ENCODE data around the gene RFC2.
"Not testable (repeated sequence)": the region's sequence is repeated elsewhere in the genome, so short reads cannot be mapped to it uniquely, and the experiment has no call there.

Gene RFC2

DNA sequence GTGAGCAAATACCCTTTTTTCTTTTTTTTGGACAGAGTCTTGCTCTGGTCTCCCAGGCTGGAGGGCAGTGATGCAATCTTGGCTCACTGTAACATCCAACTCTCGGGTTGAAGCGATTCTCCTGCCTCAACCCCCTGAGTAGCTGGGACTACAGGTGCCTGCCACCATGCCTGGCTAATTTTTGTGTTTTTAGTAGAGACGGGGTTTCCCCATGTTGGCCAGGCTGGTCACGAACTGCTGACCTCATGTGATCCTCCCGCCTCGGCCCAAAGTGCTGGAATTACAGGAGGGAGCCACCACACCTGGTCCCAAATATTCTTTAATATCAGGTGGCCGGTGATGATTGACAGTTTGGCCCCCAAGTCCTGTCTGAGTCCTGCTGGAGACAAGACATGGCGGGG, 37.8 kb downstream of the RFC2 start:
- no peak for DNase-seq

DNA sequence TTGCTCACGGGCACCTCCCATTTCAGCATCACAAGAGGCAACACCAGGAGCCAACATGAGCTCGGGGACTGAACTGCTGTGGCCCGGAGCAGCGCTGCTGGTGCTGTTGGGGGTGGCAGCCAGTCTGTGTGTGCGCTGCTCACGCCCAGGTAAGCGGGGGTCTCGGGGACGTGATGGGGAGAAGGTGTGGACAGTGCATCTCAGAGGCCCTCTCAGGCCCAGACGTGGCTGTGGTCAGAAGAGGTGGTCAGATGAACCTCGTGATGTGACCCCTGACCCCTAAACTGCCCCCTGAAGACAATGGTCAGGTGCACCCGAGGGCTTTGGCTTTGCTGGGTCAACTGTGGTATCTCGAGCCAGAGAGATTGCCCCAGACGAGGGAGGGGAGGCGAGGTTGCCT, 38.3 kb downstream of the RFC2 start:
- no peak for DNase-seq

DNA sequence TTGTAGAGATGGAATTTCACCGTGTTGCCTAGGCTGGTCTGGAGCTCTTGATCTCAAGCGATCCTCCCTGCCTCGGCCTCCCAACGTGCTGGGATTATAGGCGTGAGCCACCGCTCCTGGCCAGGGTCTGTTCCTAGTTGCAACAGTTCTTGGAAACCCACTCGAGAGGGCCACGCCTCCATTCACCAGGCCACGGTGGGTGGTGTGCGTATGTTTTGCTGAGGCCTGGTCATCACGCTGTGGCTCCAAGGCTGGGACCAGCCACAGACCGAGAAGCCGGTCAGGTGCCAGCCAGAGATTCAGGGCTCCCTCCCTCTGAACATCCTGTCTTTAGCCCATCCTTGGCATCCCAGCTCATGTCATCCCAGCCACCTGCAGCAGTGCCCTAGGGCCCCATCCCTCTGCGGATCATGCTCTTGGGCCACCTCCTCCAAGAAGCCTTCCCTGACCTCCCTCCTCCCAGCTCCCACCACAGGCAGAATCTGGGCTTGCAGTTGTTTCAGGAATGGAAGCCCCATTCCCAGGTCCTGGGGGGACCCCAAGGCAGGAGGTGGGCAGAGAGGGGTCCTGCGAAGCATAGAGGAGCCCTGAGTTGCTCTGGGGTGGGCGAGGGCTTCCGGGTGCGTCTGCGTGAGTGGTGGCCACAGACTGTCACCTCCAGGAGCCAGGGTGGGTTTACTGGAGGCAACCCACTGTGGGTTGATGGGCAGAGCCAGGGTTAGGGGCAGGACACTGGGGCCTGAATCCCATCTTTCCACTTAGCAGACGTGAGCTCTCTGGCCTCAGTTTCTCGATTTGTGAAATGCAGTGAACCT, 39.2 kb downstream of the RFC2 start:
- no peak for DNase-seq

DNA sequence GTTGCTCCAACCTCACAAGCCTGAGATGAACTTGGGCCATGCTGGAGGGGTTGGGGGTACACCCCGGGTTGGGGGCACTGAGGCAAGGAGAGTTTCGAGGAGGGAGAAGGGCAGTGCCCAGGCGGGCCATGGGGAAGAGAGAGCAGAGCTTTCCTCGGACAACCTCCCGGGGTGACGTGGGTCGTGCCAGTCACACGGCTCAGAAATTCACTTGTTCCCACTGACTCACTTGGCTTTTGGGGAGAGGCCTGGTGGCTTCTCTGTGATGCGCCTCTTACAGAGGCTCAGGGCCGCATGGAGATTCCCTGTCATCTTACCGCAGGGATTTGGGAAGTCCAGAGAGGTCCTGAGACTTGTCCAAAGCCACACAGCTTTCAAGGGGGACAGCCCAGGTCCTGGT, 41.5 kb downstream of the RFC2 start:
- no peak for DNase-seq

DNA sequence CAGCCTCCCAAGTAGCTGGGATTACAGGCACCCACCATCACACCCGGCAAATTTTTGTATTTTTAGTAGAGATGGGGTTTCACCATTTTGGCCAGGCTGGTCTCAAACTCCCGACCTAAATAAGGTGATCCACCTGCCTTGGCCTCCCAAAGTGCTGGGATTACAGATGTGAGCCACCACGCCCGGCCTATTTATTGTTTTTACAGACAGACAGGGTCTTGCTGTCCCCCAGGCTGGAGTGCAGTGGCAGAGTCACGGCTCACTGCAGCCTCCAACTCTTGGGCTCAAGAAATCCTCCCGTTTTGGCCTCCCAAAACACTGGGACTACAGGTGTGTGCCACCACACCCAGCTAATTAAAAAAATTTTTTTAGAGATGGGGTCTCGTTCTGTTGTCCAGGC, 46.0 kb downstream of the RFC2 start:
- DNase-seq: not testable (repeated sequence)

DNA sequence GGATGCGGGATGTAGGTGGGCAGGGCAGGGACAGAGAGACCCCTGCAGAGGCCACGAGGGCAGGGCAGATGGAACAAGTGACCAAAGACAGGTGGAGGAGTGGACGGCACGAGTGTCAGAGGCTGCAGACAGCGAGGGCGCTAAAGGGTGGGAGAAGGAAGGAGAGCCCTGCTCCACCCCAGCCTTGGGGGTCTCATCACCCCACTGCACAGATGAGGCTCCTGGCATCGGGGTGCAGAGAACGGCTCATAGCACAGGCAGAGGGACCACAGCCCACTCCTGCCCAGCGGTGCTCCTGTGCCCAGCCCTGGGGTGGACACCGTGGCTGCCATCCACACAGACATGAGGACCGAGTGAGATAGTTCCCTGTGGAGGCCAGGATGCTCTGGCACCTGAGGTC, 46.6 kb downstream of the RFC2 start:
- no peak for DNase-seq

DNA sequence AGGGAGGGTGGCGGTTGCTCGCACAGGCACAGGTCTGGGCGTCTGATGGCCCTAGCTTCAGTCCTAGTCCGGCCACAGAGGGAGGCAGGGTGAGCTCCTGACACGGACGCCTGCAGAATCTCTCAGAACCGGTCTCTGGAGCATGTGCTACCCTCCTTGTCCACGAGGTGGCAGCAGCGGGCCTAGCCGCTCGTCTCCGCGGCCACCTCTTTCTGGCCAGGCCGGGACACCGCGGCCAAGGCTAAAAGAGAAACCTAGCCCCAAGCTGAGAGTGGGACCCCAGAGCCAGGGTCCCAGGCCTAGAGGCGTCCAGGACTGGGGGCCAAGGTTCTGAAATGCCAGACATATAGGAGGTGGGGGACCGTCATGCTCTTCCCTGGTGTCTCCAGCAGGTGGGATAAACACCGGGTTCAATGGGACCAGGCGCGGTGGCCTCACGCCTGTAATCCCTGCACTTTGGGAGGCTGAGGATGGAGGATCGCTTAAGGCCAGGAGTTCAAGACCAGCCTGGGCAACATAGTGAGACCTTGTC, 47.5 kb downstream of the RFC2 start:
- DNase-seq: peak; percentile 52

DNA sequence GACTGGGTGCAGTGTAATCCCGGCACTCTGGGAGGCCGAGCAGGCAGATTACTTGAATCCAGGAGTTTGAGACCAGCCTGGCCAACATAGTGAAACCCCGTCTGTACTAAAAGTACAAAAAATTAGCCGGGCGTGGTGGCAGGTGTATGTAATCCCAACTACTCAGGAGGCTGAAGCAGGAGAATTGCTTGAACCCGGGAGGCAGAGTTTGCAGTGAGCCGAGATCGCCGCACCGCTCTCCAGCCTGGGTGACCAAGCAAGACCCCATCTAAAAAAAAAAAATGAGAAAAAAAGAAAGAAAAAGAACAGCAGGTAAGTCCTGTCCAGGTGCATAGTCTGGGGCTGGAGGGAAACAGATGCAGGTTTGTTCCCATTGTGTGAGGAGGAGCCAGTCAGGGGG, 48.1 kb downstream of the RFC2 start:
- DNase-seq: not testable (repeated sequence)

DNA sequence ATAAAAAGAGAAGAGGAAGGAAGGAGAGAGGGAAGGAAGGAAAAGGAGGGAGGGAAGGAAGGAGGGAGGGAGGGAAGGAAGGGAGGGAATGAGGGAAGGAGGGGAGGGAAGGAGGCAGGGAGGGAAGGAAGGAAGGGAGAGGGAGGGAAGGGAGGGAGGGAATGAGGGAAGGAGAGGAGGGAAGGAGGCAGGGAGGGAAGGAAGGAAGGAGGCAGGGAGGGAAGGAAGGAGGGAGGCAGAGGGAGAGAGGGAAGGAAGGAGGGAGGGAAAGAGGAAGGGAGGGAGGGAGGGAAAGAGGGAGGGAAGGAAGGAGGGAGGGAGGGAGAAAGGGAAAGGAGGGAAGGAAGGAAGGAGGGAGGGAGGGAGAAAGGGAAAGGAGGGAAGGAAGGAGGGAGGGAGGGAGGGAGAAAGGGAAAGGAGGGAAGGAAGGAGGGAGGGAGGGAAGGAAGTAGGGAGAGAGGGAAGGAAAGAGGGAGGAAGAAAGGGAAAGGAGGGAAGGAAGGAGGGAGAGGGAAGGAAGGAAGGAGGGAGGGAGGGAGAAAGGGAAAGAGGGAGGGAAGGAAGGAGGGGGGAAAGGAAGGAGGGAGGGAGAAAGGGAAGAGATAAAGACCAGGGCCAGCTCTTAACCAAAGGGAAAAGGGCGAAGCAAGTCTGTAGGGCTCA, 50.1 kb downstream of the RFC2 start:
- DNase-seq: no peak

DNA sequence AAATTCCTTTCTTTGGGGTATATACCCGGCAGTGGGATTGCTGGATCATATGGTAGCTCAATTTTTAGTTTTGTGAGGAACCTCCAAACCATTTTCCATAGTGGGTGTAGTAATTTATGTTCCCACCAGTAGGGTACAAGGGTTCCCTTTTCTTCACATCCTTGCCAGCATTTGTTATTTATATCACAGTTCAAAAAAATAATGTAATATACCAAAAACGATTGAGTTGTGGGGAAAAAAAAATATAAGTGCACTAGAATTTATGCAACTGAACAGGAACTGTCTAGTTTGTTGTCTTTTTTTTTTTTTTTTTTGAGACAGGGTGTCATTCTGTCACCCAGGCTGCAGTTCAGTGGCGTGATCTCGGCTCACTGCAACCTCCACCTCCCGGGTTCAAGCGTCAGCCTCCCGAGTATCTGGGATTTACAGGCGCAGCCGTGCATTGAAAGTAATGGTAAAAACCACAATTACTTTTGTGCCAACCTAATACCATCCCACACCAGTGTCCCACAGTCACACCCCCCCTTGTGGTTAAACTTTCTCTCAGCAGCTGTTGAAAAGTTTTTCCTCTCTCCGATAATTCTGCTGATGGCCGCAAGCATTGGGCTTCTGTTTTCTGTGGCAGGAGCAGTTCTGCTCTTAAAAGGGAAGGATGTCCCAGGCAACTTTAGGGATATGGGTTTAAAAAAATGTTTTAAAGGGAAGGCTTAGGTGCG, 51.2 kb downstream of the RFC2 start:
- DNase-seq: peak; percentile 54

DNA sequence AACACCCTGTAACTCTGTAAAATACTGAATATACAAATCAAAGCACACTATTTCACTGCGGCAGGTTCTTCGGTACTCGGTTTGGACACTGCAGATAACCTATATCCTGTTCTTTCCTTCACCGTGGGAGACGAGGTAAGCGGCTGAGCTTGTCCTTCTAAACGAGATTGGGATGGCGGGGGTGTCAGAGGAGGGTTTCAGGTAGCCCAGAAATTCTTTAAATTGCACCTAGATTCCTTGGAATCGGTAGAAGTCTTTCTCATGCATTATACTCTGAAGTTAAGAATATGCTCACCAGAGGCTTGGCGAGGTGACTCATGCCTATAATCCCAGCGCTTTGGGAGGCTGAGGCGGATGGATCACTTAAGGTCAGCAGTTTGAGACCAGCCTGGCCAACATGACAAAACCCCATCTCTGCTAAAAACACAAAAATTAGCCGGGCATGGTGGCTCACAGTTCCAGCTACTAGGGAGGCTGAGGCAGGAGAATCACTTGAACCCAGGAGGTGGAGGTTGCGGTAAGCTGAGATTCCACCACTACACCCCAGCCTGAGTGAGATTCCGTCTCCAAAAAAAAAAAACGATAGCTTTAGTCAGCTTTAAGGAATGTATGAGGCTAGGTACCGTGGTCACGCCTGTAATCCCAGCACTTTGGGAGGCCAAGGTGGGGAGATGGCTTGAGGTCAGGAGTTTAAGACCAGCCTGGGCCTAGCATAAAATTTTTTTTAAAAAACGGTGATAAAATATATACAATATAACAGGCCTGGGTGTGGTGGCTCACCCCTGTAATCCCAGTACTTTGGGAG, 54.4 kb downstream of the RFC2 start:
- peak; percentile 55 for DNase-seq

DNA sequence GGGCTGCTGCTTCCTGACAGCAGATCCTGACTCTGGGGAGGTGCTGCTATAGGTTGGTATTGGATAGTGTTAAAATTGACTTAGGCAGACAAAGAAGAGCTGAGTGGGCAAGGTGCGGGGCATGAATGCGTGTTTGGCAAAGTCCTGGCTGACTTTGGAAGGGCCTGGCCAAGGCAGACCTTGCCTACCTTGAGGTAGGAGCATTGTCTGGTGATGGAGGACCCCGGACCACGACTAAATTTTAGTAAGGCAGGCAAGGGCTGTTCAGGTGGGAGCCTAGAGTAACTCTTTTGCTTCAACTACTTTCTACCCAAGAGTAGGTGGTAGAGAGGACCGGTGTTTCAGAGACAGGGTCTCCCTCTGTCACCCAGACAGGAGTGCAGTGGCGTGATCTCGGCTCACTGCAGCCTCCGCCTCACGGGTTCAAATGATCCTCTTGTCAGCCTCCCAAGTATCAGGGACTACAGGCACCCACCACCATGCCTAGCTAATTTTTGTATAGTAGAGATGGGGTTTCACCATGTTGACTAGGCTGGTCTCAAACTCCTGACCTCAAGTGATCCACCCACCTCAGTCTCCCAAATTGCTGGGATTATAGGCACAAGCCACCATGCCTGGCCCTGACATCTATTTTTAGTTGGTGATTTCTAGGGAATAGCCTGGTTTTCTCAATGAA, 56.6 kb downstream of the RFC2 start:
- DNase-seq: no peak

DNA sequence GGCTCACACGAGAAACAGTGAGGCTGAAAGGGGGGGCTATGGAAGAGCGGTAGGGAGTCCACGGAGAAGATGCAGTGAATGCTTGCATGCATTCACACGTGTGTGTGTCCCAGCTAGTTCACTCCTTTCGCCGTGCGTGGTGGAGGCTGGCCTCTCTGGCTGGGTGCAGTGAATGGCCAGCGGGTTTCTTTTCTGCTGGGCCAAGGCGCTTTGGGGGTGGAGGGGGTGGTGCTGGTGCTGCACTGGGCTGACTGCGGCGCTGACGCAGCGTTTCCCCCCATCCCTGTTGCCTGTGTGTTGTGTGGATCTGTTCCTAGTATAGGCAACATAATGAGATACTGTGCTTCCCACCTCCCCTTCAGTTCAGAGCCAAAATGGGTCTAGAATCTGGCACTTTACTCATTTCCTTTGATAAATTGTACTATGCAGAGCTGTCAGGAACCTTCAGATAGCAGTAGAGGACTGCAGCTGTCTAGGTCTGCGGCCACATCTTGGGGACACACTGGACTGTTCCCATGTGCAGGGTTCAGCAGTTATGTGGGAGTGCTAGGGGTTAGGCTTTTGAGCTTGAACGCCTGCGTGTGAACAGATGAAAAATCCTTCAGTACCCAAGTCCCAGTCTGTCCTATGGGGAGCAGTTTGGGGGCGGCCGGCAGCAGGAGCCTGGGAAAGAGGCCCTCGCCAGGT, 58.1 kb downstream of the RFC2 start:
- DNase-seq: not testable (repeated sequence)

DNA sequence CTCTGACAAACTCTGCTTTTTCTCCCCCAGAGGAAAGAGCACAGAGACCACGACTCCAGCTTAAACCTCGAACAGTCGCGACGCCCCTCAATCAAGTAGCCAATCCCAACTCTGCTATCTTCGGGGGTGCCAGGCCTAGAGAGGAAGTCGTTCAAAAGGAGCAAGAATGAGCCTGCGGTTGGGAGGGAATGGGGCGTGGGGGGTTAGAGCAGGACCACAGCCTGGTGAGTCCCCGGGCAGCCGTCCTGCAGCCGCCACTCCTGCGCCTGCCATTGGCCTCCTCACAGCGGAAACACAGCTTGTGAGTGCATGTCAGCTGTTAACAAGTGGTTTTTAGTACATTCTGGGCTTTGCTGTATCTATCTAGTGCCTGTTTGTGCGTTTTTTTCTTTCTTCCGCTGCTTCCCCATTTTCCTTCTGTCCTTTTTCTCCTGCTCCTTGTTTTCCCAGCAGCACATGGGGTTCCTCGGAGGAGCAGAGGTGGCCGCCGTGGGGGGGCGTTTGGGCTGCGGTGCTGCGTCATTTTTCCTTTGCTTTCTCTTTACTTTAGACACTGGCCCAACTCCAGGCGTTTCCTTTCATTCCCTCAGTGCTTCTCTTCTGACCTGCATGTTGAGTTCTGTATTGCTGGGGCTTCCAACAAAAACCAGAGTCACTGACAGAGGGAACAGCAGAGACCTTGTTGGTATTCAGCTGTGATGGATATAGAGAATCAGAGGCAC, 58.9 kb downstream of the RFC2 start:
- not testable (repeated sequence) for DNase-seq

DNA sequence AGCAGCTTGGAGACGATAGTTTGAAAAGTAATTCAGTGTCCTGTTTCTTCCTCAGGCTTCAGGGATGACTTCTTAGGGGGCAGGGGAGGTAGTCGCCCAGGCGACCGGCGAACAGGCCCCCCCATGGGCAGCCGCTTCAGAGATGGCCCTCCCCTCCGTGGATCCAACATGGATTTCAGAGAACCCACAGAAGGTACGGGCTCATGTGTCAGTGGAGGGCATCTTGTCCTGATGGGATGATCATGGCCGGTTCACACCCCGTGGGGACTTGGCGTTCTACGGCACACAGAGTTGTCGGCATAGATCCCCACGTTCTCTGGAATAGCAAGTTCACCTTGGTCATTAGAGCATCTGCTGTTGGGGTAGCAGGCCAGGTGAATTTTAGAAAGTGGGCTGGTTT, 59.5 kb downstream of the RFC2 start:
- DNase-seq: no peak

DNA sequence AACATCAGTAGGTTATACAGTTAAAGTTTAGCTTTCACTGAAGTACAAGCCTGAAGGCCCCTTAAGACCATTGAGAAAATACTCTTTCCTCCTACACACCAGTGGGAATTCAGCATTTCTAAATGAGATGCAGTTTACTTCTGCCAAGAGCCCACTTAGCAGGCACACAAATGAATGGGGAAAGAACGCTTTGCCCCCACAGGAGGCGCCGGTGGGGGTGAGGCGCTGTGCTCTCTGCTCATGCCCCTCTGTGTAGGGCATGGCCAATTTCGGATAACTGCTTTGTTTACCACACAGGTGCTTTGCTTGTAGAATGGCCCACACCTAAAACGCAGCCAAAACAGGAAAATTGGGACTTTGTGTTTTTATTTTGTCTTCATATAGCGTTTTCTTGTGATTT, 60.3 kb downstream of the RFC2 start:
- no peak for DNase-seq

DNA sequence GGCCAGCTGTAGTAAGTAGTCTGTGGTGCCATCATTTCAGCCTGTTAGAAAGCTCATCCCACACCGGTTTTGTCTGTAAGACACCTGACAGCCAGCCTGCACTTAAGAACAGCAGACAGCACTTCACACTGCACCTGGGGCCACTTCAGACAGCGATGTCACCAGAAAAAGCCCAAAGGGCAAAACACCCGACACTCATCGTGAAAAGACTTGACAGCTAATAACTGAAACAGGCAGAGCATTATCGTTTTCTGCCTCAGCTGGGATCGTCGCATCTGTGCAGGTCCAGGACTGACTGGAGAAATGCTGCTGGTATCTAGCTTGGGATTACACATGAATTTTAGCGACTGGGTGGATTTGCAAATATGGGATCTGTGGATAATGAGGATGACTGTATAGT, 61.1 kb downstream of the RFC2 start:
- DNase-seq: no peak

DNA sequence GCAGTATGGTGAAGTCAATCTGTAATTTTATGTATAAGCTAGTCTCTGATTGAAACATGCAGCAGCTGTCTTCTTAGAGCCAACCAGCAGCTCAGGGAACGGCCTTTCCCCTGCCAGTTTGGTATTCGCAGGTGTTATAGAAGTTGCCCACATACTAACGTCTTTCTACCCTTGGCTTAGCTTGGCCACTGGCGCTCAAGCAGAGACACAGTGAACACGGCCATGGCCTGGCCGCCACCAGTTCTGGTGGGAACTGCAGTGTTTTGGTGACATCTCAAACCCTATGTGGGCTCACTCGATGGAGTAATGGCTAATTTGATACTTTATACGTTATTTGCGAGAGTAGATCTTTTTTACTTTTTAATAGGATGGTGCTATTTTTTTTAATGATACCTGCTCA, 63.0 kb downstream of the RFC2 start:
- no peak for DNase-seq

DNA sequence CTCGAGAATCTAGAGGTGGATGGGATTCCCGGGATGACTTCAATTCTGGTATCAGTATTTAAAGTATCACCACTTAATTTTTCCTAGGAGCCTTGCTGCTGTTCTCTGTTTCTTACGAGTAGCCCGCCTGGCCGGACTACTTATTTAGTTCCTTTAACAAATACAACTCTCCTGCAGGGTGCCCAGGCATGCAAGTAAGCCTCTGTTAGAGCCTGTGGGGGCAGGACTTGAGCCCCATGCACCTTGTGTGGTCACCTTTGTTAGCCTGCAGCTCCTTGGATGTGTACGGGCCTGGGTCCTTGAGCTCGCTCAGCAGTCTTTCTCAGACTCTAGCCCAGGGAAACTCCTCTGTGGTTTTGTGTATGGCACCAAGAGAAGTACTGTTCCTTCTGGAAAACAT, 63.9 kb downstream of the RFC2 start:
- no peak for DNase-seq

DNA sequence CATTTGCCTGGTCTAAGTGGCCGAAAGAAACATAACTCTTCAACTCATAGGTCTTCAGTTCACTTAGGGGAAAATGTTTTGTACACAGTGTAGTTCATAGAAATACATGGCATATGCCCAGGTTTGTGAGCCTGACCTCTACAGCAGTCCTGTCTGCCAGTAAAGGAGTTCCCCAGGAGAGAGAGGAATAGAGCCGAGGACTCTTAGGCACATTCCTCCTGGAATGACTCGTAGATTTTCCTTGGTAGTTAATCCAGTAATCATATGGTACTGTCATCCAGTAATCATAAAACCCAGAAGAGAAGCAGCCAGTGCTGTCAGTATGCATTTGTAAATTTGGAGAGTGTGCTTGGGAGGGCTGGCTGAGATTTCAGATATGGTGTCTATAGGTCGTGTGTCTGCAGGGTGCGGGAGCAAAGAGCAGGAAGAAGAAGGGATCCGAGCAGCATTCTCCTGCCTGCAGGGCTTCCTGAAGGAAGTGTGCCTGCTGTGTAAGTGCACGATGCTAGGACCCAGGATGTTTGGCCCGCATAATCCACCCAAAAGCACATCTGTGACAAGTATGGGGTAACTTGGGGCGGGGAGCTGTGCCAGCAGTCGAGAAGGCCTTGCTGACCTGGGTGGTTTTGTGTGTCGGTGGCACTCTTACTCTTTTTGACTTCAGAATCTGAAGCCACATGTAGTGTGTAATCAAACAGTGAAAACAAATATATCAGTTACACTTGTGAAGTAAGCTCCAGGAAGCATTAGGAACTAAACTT, 66.1 kb downstream of the RFC2 start:
- DNase-seq: peak; percentile 70

All from fibroblast of skin of right biceps (primary cell).